IPS-18a (cell line): ENCODE data around the gene PPARGC1A.

Experiments
- H3K27ac ChIP-seq: one replicate; pipeline ENCODE4 v1.5.1; 2013; ENCODE audit warnings: low read length
- H3K27me3 ChIP-seq: one replicate; pipeline ENCODE4 v1.6.1; 2013; ENCODE audit warnings: mild to moderate bottlenecking, low read length; ENCODE audit not compliant: control insufficient read depth, insufficient read depth
- H3K36me3 ChIP-seq: one replicate; pipeline ENCODE4 v1.6.1; 2013; ENCODE audit warnings: low read depth, low read length; ENCODE audit not compliant: control insufficient read depth
- H3K4me1 ChIP-seq: one replicate; pipeline ENCODE4 v1.6.1; 2013; ENCODE audit warnings: low read depth, low read length; ENCODE audit not compliant: control insufficient read depth
- H3K4me3 ChIP-seq: one replicate; pipeline ENCODE4 v1.5.1; 2013; ENCODE audit warnings: low read length
- H3K9ac ChIP-seq: one replicate; pipeline ENCODE4 v1.6.1; 2013; ENCODE audit warnings: mild to moderate bottlenecking, low read length, moderate library complexity
- H3K9me3 ChIP-seq: one replicate; pipeline ENCODE4 v1.6.1; 2013; ENCODE audit warnings: low read depth, low read length; ENCODE audit not compliant: control insufficient read depth

The PPARGC1A gene

DNA sequence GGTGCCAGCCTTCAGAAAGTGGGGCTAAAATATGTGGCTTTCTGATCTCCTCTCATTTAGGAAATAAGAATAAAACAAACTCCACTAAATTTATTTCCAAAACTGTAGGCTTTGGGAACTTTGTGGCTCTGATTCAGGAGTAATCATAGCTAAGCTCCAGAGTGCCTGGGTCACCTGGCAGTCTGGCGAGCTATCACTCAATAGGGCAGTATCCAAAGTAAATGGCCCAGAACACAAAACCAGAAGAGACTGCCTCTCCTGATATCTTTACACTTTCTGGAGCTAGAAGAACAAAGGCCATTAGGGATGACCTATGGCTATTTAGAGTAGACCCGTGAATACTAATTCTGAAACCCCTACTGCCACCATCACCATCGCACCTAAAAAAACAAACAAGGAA is 17.0 kb upstream of the PPARGC1A start:
- Histone ChIP-seq H3K4me1 (peaks cover 6% of the 10 kb centered on the region), H3K4me3 (no peak overlapping the region), H3K9me3 (no peaks in the 10 kb centered on the region), H3K27me3 (no peaks in the 10 kb centered on the region), H3K27ac (no peak overlapping the region), H3K9ac (no peak overlapping the region), H3K36me3 (no peaks in the 10 kb centered on the region)

DNA sequence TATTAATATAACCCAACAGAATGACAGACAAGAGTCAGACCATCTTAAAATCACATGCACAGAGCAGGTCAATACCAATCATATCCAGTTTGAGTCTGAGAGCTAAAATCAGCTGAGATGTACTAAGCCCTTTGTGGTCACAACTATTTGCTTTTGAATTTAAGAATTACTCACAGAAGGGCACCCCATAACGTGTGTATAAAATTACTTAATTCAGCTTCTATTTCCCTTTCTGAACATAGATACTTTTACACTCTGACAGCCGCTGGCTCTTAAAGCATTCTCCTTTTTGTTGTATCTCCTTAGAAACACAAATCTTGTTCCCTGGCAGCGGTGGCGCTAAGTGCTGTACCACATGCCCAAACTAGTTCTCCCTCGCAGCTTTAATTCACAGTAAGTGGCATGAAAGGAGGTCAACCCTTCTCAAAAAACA is 14.8 kb upstream of the PPARGC1A start:
- Histone ChIP-seq H3K27ac (no peak overlapping the region), H3K9ac (no peak overlapping the region), H3K9me3 (no peaks in the 10 kb centered on the region), H3K4me3 (no peak overlapping the region), H3K27me3 (no peaks in the 10 kb centered on the region), H3K36me3 (no peaks in the 10 kb centered on the region), H3K4me1 (peaks cover 6% of the 10 kb centered on the region)

DNA sequence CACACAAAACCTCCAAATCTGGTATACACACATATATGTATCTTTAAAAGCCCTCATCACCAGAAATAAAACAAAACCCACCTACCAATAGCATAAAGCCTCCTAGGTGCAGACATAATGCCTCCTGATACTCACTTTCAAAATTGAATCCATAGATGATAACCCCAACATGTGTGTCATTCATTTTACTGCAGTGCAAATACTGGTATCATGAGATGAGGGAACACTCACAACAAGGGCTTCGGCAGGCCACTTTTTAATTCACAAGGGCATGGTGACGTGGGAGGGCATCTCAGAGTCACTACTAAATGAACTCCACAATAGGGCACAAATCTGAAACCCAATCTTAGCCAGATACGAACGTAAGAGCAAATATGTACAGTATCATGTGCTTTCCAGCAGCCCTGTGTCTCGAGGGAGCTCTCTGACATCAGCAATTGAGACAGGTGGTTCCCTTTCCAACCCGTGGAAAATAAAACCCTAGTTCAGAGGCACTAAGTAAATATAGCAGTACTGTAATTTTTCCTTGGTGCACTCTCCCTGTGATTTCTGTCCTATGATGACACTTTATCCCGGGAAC is 14.1 kb upstream of the PPARGC1A start:
- Histone ChIP-seq H3K4me1 (peaks cover 6% of the 10 kb centered on the region), H3K27ac (no peak overlapping the region), H3K9me3 (no peaks in the 10 kb centered on the region), H3K4me3 (no peak overlapping the region), H3K9ac (no peak overlapping the region), H3K27me3 (no peaks in the 10 kb centered on the region), H3K36me3 (no peaks in the 10 kb centered on the region)

DNA sequence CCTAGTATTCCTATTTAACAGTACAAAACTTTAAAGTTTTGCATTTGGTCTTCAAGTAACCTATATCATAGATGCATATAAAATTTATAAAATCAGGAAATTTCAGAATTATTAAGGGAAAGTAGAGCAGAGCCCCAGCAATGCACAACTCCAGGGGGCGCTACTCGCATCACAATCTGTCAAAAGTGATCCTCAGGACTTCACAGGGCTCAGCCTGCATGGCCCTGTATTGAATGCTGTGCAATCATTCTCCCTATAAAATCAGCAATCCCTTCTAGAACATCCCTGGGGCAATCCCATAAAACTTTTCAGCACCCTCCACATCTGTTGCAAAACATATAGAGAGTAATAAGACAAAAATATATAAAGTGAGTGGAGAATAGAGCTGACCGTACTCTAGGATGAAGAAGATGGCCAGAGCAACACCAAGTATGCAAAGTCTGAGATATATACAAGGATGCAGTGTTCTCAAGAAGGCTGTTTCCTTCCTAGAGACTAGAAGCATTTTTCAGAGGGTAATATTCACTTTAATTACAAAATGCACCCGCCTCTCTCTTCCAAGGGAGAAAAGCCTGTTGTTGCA is 12.5 kb upstream of the PPARGC1A start:
- Histone ChIP-seq H3K4me1 (peaks cover 6% of the 10 kb centered on the region), H3K27me3 (no peaks in the 10 kb centered on the region), H3K36me3 (no peaks in the 10 kb centered on the region), H3K9ac (no peak overlapping the region), H3K9me3 (no peaks in the 10 kb centered on the region), H3K4me3 (no peak overlapping the region), H3K27ac (no peak overlapping the region)

DNA sequence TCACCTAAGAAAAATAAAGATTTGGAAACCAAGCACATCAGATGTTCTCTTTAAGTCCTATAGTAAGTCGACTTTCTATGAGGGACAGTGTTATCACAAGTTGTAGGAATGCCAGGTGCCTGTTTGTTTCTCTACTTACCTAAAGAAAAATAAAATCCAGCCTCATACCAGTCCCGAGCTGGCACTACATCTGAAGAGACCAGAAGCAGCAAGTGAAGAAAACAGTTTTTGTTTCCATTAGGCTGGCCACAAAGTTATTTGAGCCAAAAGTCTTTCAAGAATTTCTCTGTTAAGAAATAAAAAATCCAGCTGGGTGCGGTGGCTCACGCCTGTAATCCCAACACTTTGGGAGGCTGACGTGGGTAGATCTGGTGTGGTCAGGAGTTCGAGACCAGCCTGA is 10.8 kb upstream of the PPARGC1A start:
- no peaks in the 10 kb centered on the region for H3K36me3 ChIP-seq
- no peak overlapping the region for H3K27ac ChIP-seq
- no peak overlapping the region for H3K4me3 ChIP-seq
- H3K27me3 ChIP-seq: no peaks in the 10 kb centered on the region
- H3K9ac ChIP-seq: no peak overlapping the region
- peaks cover 6% of the 10 kb centered on the region for H3K4me1 ChIP-seq
- H3K9me3 ChIP-seq: no peaks in the 10 kb centered on the region

DNA sequence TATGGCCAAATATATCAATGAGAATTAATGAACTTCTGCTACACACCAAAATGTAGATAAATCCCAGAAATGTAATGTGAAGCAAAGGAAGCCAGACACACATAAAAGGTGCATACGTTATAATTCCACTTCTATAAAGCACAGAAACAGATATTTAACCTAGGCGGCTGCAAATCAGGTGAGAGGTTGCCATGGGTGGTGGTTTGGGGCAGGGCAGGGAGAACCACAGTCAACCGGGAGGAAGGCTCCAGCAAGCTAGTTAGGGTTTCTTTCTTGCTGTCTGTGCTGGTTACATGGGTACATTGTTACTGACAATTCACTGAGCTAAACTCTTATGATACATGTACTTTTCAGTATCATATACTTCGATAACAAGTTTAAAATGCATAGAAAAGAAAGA is 9.7 kb upstream of the PPARGC1A start:
- no peaks in the 10 kb centered on the region for H3K36me3 ChIP-seq
- H3K27me3 ChIP-seq: no peaks in the 10 kb centered on the region
- H3K27ac ChIP-seq: no peak overlapping the region

DNA sequence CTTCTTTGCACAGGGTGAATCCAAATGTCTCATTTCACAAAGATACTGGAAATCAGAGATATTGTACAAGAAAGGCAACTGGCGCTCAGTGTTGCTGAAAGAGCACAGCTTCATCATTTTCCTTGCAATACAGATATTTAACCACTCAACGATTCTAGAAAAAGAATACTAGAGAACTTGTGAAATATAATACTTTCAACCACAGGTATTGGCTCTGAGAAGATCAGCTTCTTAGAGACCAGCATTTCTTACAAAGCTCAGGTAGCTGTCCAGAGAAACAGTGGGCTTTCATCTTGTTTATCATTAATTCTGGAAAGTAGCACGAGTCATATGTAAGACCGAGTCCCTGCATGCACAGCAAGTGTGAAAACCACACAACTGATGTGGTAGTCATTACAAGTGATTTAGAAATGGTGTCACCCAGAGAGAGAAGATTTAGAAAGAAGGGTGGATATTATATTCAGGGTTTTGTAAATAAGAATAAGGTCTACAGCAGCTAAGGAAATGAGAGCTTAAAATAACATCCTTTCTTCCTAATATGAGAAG is 7.8 kb upstream of the PPARGC1A start:
- Histone ChIP-seq H3K27me3 (no peaks in the 10 kb centered on the region), H3K27ac (no peak overlapping the region), H3K9ac (no peak overlapping the region), H3K4me3 (no peak overlapping the region), H3K36me3 (no peaks in the 10 kb centered on the region), H3K9me3 (no peaks in the 10 kb centered on the region), H3K4me1 (no peaks in the 10 kb centered on the region)

More for the DNA sequence above, 9.7 kb upstream of the PPARGC1A start:
- Histone ChIP-seq H3K9me3 (no peaks in the 10 kb centered on the region), H3K4me1 (no peaks in the 10 kb centered on the region), H3K4me3 (no peak overlapping the region), H3K9ac (no peak overlapping the region)

DNA sequence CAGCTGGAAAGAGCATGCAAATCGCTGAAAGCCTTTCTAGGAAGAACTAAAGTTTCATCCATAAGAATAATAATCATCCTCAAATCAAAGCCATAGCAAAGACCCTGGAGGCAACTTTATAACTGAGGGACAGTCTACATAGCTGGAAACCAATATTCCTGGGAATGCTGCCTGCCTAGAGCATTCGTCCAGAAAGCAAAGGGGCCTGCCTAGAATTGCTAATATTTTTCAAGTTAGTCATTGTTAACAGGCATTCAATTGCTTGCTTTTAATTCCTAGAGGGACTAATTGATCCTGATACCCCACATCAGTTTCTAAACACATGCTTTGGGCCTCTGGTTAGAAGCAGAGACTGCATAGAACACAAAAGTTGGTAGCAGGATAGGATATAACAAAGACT is 4.2 kb upstream of the PPARGC1A start:
- Histone ChIP-seq H3K9me3 (no peaks in the 10 kb centered on the region), H3K4me3 (no peak overlapping the region), H3K4me1 (peaks cover 22% of the 10 kb centered on the region), H3K36me3 (no peaks in the 10 kb centered on the region), H3K9ac (no peak overlapping the region), H3K27me3 (peaks cover 21% of the 10 kb centered on the region), H3K27ac (no peak overlapping the region)

DNA sequence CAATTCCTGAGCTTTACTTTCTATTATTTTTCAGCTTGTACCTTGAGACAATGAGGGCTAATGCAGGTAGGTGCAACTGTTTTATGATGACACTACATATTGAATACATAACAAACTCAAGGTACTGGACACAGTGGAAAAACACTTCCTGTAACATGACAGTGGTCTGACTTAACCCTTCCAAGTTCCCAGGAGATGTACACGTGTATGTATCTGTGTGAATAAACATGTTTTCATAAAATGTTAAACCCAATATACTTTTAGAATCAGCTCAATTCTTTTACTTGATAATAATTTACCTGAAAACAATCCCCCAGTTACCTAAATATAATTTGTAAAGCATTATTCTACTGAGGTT is 1.2 kb upstream of the PPARGC1A start:
- H3K9me3 ChIP-seq: no peaks in the 10 kb centered on the region
- H3K27ac ChIP-seq: no peak overlapping the region
- H3K4me3 ChIP-seq: no peak overlapping the region
- H3K9ac ChIP-seq: no peak overlapping the region
- H3K4me1 ChIP-seq: peaks cover 40% of the 10 kb centered on the region
- H3K36me3 ChIP-seq: no peaks in the 10 kb centered on the region
- H3K27me3 ChIP-seq: peaks cover 41% of the 10 kb centered on the region

DNA sequence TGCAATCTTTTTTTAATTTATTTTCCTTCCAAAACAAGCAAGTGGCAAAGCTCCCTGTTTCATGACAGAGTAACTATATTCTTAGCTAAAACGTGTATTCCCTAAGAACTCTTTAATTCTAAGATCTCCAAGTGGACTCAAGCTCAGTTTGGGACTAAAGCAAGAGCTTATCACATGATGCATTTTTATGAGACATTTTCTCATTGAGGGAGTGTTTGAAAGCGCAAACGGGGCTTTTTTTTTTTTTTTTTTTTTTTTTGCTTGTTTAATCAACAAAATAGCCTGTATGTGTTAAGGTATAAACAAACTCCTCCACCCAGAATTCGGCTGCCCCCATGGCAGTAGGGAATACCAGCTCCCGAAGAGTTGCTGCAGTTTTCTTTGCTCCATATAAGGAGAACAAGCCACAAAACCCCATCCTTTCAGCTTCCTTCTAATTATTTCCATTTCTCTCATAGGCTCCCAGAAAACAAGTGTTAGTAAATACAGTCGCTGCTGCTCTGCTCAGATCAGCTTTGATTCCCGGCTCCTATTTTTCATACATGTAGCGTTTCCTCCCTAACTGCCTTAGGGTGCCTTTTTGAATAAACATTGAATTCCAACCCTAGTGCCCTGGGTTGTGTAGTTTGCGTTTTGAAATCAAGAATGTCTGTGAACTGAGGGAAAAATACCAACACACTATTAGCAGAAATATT is 669 bp upstream of the PPARGC1A start:
- Histone ChIP-seq H3K4me1 (peaks cover 45% of the 10 kb centered on the region), H3K36me3 (no peaks in the 10 kb centered on the region), H3K27ac (no peak overlapping the region), H3K9ac (no peak overlapping the region), H3K27me3 (peaks cover 41% of the 10 kb centered on the region), H3K9me3 (no peaks in the 10 kb centered on the region), H3K4me3 (peak overlapping the region; percentile 62)

DNA sequence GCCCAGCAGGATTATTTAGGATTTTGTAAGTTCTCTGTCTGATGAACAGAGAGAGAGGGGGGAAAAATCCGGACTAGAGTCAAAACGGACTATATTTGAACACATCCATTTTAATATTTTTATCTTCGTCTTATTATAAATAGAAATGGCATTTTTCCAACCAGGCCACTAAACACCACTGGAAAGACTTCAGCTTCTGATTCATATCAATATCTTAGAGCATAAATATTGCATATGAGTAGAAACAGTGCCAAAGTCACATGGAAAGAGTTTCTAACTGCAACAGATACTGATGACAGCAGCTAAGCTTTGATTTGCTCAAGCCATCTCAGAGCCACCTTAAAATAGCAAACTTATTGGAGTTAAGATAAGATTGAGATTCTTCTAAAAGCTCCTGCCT is 456 bp downstream of the PPARGC1A start:
- H3K4me1 ChIP-seq: peaks cover 52% of the 10 kb centered on the region
- H3K27ac ChIP-seq: no peak overlapping the region
- H3K9ac ChIP-seq: no peak overlapping the region
- H3K27me3 ChIP-seq: peaks cover 41% of the 10 kb centered on the region
- H3K9me3 ChIP-seq: no peaks in the 10 kb centered on the region
- no peaks in the 10 kb centered on the region for H3K36me3 ChIP-seq
- H3K4me3 ChIP-seq: peak overlapping the region; percentile 62
